Activated CD8-positive, alpha-beta memory T cell treated with anti-CD3 and anti-CD28 coated beads for 24 hours (primary cell): Measurements from ENCODE around the gene SERPINA9.
"Not testable (repeated sequence)": the region's sequence is repeated elsewhere in the genome, so short reads cannot be mapped to it uniquely, and the experiment has no call there.

Experiments
- DNase-seq: peaks from one replicate; pipeline ENCODE4 v3.0.0-alpha.2; 2020

Gene SERPINA9

GRCh38 chr14:94421316-94421715 is 54.7 kb downstream of the SERPINA9 start:
- no peak for DNase-seq

- not testable (repeated sequence) for DNase-seq
Observed at GRCh38 chr14:94417497-94418205, 58.3 kb downstream of the SERPINA9 start.
